NCI-H1092 treated with DMSO at 0.1 percent for 48 hours (cell line): ENCODE results near the gene ACOT2.
"Not testable (repeated sequence)": the region's sequence is repeated elsewhere in the genome, so short reads cannot be mapped to it uniquely, and the experiment has no call there.

Source experiments
- DNase-seq: peaks from one replicate; lab custom pipeline; 2025; lab: John Stamatoyannopoulos, UW

Gene ACOT2

GRCh38 chr14:73569185-73569958 is at the start of gene ACOT2:
Gene ACOT2, plus strand, starts transcription at chr14:73569213. Its CDS starts 28 bp downstream, at chr14:73569241.
- peak; percentile 85 for DNase-seq

- DNase-seq = no peak
Observed at GRCh38 chr14:73521229-73521628, 47.8 kb upstream of the ACOT2 start.

GRCh38 chr14:73524493-73524892 is 44.5 kb upstream of the ACOT2 start:
- no peak for DNase-seq

- peak; percentile 26 for DNase-seq
Observed at GRCh38 chr14:73526036-73526984, 42.7 kb upstream of the ACOT2 start.

GRCh38 chr14:73529356-73529755 is 39.7 kb upstream of the ACOT2 start:
- not testable (repeated sequence) for DNase-seq

GRCh38 chr14:73531971-73532370 is 37.0 kb upstream of the ACOT2 start:
- not testable (repeated sequence) for DNase-seq

GRCh38 chr14:73537244-73538045 is 31.6 kb upstream of the ACOT2 start:
- not testable (repeated sequence) for DNase-seq

- DNase-seq = not testable (repeated sequence)
Observed at GRCh38 chr14:73539017-73539416, 30.0 kb upstream of the ACOT2 start.

- not testable (repeated sequence) for DNase-seq
Observed at GRCh38 chr14:73542961-73543360, 26.1 kb upstream of the ACOT2 start.

GRCh38 chr14:73545353-73545752 is 23.7 kb upstream of the ACOT2 start:
- DNase-seq = not testable (repeated sequence)

GRCh38 chr14:73549097-73549496 is 19.9 kb upstream of the ACOT2 start:
- not testable (repeated sequence) for DNase-seq

- DNase-seq = not testable (repeated sequence)
Observed at GRCh38 chr14:73549889-73550524, 19.0 kb upstream of the ACOT2 start.

- no peak for DNase-seq
Observed at GRCh38 chr14:73553845-73554244, 15.2 kb upstream of the ACOT2 start.

- not testable (repeated sequence) for DNase-seq
Observed at GRCh38 chr14:73557201-73557600, 11.8 kb upstream of the ACOT2 start.

GRCh38 chr14:73558238-73558637 is 10.8 kb upstream of the ACOT2 start:
- DNase-seq = not testable (repeated sequence)

- DNase-seq = not testable (repeated sequence)
Observed at GRCh38 chr14:73562256-73562655, 6.8 kb upstream of the ACOT2 start.

- not testable (repeated sequence) for DNase-seq
Observed at GRCh38 chr14:73562696-73563095, 6.3 kb upstream of the ACOT2 start.

- not testable (repeated sequence) for DNase-seq
Observed at GRCh38 chr14:73566431-73566830, 2.6 kb upstream of the ACOT2 start.

GRCh38 chr14:73566935-73567334 is 2.1 kb upstream of the ACOT2 start:
- not testable (repeated sequence) for DNase-seq

GRCh38 chr14:73567358-73567757 is 1.7 kb upstream of the ACOT2 start:
- DNase-seq = no peak
